Mucosa of gallbladder (tissue), 1 donor: ENCODE results near the gene RAB41. TPM values are rescaled to one million over a fixed set of nuclear protein-coding genes. Genes with fewer than 3 reads are reported as not detected.
"Not testable (repeated sequence)": the region's sequence is repeated elsewhere in the genome, so short reads cannot be mapped to it uniquely, and the experiment has no call there.

ENCODE experiments used
- DNase-seq: peaks from one replicate; pipeline ENCODE4 v3.0.0-alpha.2; 2020; ENCODE audit warnings: low spot score
- total RNA-seq: library from RNA; stranded (reverse); gene quantifications from one replicate; pipeline ENCODE4 v1.2.1, GENCODE V29; 2021
- donor health status: DM: no; HTN: no; CAD: no.

RAB41 gene
- total RNA-seq, 1 donor from 2014 or later, result not detected

- peak; percentile 77 for DNase-seq
Observed at GRCh38 chrX:70289793-70290770, 8.1 kb downstream of the RAB41 start, which contains the start of the genes KIF4A and PDZD11. TSS of gene KIF4A (plus strand) at chrX:70290104. CDS start at chrX:70290459, 355 bp downstream. TSS of gene PDZD11 (minus strand) at chrX:70289927. CDS start at chrX:70289341, 586 bp downstream.

DNA sequence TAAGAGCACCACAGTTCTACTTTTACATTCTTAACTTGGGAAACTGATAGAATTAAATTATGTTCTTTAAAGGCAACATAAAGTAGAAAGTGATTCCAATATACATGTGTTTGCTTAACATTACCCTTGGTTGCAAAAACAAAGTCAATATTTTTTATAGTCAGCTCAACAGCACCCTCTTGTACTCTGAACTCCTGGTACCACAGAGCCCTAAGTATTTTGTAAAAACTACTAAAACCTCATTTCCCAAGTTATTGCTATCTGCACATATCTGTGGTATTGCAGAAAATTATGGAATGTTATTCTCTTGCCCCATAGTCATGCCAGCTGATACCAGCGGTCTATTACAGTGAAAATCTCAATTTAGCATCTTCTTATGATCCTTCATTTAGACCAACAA, 10.8 kb downstream of the RAB41 start:
- no peak for DNase-seq

GRCh38 chrX:70293621-70294020, 11.6 kb downstream of the RAB41 start:
- DNase-seq, result no peak

DNA sequence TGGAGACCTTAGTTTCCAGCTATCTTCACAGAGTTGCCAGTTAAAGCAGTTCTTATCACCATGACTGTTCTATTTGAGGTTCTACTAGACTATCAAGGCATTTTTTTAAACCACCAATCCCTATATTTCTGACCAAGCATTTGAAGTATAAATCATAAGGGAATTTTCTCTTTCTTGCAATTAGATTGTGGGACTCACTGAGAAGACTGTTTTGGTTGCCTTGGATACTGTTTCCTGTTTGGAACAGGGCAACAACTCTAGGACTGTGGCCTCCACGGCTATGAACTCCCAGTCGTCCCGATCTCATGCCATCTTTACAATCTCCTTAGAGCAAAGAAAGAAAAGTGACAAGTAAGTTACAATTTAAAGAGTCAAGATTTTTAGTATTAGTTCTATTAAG, 19.7 kb downstream of the RAB41 start:
- DNase-seq, result no peak

- DNase-seq, result no peak
Observed at GRCh38 chrX:70313503-70313902, 31.5 kb downstream of the RAB41 start.

DNA sequence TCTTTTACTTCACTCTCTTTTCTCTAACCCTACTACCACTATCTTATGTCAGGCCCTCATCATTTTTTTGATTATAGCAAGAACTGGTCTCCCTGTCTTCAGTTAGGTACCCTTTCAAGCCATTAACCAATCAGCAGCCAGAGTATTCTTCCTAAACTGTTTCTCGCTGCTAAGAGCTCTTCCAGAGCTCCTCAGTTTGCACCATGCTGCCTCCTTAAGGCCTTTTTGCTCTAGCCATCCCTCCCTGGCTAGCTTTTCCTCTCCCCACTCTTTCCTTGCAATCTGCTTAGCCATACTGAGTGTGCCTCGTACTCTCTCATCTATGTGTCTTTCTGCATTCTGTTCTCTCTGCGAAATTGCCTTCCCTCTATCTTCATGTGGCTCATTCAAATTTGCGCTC, 40.8 kb downstream of the RAB41 start:
- no peak for DNase-seq

- DNase-seq, result not testable (repeated sequence)
Observed at GRCh38 chrX:70323628-70324027, 41.7 kb downstream of the RAB41 start.

GRCh38 chrX:70324326-70324725, 42.4 kb downstream of the RAB41 start:
- no peak for DNase-seq

- DNase-seq, result no peak
Observed at GRCh38 chrX:70331161-70331560, 49.2 kb downstream of the RAB41 start.

GRCh38 chrX:70332600-70332999, 50.6 kb downstream of the RAB41 start:
- DNase-seq, result no peak

Other genes starting within 250 kb of the RAB41 start
- not detected for gene AWAT2, start 232.2 kb upstream of the RAB41 start, total RNA-seq
- not detected for gene OTUD6A, start 219.7 kb upstream of the RAB41 start, total RNA-seq
- 61.9 TPM for gene IGBP1, start 148.7 kb upstream of the RAB41 start, total RNA-seq
- not detected for gene DGAT2L6, start 104.7 kb upstream of the RAB41 start, total RNA-seq
- gene AWAT1, start 47.5 kb upstream of the RAB41 start, total RNA-seq, result not detected
- not detected for gene P2RY4, start 22.0 kb upstream of the RAB41 start, total RNA-seq
- gene ARR3, start 13.8 kb upstream of the RAB41 start, total RNA-seq, result not detected
- 38.9 TPM for gene PDZD11, start 7.8 kb downstream of the RAB41 start, total RNA-seq
- 0.92 TPM for gene KIF4A, start 7.9 kb downstream of the RAB41 start, total RNA-seq
- 0.32 TPM for gene GDPD2, start 141.1 kb downstream of the RAB41 start, total RNA-seq
- 59.9 TPM for gene DLG3, start 162.7 kb downstream of the RAB41 start, total RNA-seq